NCI-H2196 treated with DMSO at 0.1 percent for 48 hours (cell line): Measurements from ENCODE around the gene RFFL.
A peak's percentile ranks its signal among the peaks of the same experiment; 100 is the strongest.
"Not testable (repeated sequence)": the region's sequence is repeated elsewhere in the genome, so short reads cannot be mapped to it uniquely, and the experiment has no call there.

Source experiments
- DNase-seq: peaks from one replicate; lab custom pipeline; 2025; ENCODE audit not compliant: unreplicated experiment; lab: John Stamatoyannopoulos, UW

Gene RFFL, protein sequence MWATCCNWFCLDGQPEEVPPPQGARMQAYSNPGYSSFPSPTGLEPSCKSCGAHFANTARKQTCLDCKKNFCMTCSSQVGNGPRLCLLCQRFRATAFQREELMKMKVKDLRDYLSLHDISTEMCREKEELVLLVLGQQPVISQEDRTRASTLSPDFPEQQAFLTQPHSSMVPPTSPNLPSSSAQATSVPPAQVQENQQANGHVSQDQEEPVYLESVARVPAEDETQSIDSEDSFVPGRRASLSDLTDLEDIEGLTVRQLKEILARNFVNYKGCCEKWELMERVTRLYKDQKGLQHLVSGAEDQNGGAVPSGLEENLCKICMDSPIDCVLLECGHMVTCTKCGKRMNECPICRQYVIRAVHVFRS

DNA sequence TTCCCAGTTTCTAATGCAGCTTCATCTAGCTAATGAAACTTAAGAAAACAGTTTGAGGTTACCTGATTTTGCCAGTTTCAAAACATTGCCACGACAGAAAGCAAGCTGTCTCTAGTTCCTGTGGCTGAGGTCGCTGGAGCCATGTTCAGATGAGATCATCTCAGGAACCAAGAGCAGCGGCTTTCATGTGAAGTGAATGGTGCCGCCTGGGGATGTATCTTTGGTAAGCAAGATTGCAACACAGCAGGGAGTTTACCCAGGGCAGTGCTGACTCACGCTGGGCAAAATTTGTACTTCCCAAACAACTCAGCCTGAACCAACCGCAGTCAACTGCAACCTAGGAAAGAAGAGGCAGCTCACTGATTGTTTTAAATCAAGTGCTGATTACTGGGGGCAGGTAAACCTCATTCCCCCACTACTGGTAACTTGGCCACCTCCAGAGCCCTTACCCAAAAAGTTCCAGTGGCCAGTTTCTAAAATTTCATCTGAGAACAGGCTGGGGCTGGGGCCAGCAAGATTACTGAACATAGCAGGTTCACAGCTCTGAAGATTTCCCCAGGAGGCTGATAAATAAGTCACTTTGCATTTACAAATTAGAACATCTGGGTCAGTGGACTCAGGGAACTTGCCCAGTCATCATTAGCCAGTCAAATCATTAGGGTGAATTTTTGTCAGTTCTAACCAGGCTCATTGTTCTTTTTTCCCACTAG lies at the start of gene RFFL:
RFFL (minus strand) TSS at position 194 of the 710 bp plus-strand sequence. CDS start 37,154 bp downstream, outside the sequence.
- peak; percentile 68 for DNase-seq

DNA sequence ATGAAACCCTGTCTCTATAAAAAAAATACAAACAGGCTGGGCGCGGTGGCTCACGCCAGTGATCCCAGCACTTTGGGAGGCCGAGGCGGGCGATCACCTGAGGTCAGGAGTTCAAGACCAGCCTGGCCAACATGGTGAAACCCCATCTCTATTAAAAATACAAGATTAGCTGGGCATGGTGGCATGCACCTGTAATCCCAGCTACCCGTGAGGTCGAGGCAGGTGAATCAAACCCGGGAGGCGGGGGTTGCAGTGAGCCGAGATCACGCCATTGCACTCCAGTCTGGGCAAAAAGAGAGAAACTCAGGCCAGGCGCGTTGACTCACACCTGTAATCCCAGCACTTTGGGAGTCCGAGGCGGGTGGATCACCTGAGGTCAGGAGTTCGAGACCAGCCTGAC lies 47.3 kb upstream of the RFFL start:
- DNase-seq = not testable (repeated sequence)

DNA sequence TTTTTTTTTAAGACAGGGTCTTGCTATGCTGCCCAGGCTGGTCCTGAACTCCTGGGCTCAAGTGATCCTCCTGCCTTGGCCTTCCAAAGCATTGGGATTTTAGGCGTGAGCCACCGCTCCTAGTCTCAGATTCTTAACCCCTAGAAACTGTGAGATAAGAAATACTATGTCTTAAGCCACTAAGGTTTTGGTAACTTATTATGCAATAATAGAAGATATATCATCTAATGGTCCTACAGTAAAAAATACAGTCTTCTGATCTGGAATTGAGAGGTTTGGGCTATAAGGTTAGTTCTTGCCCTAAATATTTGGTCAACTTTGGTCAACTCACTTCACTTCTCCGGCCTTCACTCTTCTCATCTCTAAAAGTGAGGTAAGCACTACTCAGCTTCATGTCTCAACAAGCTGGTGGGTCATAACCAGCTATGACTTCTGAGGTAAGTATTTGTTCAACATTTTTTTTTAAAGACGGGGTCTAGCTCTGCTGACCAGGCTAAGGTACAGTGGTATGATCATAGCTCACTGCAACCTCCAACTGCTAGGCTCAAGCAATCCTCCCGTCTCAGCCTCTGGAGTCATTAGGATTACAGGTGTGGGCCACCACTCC lies 41.4 kb upstream of the RFFL start:
- no peak for DNase-seq

DNA sequence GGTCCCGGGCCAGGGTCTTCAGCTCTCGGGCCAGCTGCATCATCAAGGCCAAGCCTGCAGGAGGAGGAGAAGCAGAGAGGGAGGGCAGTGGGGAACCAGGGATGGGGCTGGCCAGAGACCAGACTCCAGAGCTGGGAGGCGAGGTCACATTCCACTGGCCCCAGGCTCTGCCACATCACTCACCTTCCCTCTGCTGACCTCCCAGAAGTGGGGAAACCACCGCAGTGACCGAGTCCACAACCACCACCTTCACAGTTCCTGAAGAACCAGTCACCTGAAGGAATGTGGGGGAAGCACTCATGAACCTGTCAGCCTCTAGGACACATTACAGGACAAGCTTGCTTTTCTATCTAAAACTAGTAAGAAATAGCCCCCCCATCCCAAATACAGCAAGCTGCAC lies 39.8 kb upstream of the RFFL start:
- no peak for DNase-seq

DNA sequence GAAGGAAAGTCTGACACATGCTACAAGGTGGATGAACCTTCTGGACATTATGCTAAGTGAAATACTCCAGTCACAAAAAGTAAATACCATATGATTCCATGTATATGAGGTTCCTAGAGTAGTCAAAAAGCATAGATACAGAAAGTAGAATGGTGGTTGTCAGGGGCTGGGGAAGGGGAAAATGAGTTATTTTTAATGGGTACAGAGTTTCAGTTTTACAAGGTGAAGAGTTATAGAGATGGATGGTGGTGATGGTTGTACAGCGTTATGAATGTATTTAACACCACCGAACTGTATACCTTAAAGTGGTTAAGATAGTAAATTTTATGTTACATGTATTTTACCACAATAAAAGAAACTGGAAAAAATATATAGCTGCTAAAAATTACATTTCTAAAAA lies 38.2 kb upstream of the RFFL start:
- DNase-seq = no peak

DNA sequence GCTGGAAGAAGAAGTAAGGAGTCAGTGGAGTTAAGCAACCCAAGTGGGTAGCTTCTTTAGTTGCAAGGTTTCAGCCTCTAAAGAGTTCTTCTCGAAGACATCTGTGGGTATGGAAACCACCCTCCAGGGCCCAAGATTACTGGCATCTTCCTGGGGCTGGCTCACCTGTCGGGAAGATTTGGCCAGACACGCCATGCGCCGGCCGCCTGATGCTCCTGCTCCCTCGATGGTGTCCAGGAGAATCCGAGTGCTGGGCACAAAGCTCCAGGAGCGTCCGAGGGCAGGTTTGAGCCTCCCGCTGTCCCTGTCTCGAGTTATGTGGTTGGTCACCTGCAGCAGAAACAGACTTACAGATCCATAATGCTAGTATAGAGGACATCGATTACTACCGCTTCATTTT lies 37.5 kb upstream of the RFFL start:
- no peak for DNase-seq

DNA sequence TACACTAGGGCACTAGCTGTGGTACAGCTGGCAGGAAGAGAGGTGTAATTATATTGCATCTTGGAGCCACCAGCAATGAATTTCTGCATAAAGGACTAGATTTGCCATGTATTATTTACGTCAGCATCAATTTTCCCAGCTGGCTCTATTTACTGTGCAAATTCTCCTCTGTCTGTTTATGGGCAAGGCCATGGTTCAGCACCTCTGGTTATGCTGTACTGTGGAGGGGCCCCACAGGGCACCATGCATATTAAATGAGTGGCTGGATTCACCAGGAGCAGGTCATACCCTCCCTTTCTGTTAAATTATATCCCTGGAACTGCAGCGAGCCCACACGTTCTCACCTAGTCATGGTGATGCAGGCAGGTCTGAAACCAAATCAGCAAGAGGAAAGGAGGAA lies 36.4 kb upstream of the RFFL start:
- DNase-seq = no peak

DNA sequence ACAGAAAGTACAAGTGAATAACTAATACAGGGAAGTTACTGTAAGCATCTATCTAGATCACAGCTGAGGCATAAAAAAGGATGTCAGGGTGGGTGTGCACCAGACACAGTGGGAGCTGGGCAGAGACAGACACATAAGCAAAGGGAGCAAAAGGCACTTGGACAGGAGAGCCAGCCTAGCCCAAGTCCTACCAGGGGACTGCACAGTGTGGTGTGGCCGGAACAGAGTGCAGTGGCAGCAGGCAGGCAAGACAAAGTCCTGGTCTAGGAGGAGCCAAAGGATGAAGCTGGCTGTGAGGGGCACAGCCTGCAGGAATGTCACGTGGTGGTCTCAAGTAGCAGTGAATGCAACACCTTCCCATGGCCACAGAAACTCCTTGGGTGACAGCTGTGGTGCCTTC lies 34.3 kb upstream of the RFFL start:
- DNase-seq = no peak

DNA sequence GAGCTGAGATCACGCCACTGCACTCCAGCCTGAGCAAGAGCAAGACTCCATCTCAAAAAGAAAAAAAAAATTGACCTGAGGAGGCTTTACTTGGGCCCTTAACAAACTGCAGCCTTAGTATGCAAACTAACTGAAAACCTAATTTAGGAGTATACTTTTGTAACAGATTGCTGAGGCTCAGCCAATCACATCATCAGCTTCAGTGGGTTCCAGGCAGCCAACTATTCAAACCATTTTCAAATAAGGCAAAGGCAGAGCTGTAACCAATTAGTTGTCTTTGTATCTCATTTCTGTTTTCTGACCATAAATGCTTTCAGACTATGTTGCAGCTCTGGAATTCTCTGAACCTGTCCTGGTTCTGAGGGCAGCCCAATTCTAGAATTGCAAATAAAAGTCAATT lies 32.2 kb upstream of the RFFL start:
- no peak for DNase-seq

DNA sequence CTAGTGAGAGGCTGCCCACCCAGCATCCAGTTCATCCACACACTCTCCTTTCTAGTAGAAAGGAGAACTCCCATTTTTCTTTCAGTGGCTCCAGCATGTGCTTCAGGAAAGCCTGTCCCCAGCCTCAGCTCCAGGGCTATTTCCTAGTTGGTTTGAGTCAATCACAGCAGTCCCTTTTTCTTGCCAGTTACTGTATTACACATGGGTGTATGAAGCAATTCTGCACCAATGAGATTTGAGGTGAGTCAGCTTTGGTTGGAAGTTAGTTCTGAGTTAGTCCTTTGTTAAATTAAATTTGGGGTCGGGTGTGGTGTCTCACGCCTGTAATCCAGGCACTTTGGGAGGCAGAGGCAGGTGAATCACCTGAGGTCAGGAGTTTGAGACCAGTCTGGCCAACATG lies 31.4 kb upstream of the RFFL start:
- no peak for DNase-seq

DNA sequence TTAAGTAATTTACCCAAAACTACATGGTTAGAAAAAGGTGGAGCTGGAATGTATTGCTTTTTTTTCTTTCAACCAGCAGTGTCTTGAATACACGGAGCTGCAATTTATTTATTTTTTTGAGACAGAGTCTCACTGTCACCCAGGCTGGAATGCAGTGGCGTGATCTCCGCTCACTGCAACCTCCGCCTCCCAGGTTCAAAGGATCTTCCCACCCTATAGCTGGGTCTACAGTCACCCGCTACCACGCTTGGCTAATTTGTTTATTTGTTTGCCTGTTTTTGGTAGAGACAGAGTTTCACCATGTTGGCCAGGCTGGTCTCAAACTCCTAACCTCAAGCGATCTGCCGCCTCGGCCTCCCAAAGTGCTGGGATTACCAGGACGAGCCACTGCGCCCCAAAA lies 27.2 kb upstream of the RFFL start:
- DNase-seq = not testable (repeated sequence)

DNA sequence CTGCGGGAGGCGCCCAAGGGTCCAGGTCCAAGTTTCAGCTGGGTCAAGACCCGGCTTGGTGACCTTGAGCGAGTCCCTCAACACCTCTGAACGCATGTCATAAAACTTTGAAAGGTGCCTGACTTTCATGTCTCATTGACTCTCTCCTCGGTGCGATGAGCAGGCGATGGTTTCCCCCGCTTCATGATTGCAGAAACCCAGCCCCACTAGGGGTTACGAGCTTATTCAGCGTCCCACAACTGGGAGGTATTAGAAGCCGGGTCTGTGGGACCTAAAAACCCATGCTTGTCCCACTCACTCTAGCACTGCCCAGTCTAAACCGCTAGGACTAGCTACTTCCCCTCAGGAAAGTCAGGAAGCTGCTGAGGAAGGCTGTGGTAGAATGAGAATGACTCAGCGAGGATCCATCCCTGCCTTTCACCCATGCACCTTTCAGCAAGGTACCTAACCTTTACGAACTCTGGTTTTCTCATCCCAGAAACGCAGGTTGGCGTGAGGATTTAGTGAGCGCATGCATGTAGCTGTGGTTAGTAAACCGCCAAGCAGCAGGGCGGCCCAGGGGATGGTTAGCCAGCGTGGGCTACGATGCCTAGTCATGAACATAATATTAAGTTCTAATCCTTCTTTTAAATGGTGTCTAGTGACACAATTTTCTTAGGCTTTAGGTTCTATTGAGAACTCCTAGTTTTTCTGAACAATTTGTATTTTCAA lies 26.2 kb upstream of the RFFL start:
- DNase-seq = no peak

DNA sequence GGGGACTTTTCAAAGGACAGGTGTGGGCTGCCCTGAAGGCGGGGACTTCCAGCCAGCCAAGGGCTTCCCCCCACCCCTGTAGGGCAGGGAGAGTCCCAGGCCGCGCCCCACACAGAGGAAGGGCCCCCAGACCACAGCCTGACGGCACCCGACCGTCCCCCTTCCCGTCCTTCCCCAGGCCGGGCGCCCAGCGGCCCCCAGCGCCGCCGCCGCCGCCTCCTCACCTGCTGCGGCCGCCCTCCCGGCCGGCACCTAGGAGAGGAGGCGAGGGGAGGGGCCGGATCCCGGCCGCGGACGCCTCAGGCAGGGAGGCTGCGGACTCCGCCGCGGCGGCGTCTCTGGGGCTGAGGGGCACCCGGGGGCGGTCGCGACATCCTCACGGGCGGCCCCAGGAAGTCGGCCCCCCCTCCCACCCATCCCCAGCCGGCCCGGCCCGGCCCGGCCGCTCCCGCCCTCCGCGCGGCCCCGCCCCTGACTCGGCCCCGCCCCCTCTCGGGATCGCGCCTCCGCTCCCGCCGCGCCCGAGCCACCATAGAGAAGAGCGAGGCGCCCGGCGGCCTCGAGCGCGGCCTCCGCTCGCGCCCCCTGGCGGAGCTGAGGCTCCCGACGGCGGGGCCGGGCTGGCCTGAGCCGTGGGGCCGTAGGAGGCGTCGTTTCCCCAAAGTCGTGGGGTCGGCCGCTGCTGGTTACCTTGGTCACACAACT lies 25.5 kb upstream of the RFFL start:
- DNase-seq = peak; percentile 37

DNA sequence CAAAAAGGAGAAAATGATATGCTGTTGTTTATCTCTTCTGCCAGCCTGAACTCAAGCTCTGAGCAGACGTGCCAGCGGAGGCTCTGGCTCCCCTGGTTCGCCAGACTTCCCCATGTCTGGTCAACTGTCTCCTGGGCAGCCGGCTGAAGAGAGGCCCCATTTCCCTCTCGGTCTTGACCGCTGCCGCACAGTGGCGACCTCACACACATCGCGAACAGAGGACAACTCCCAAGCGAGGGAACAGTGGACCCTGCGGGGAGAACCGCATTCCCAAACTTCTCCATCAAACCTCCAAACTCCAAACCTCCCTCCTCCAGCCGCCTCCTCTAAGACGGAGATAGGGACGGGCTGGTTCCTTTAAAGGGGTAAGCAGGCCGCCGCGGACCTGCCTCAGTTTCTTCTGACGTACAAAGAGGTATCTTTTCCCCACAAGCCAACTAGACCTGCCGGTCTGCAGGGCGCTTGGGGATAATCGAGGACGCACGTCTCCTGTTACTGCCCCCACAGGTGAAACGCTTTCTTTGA lies 24.9 kb upstream of the RFFL start:
- no peak for DNase-seq

DNA sequence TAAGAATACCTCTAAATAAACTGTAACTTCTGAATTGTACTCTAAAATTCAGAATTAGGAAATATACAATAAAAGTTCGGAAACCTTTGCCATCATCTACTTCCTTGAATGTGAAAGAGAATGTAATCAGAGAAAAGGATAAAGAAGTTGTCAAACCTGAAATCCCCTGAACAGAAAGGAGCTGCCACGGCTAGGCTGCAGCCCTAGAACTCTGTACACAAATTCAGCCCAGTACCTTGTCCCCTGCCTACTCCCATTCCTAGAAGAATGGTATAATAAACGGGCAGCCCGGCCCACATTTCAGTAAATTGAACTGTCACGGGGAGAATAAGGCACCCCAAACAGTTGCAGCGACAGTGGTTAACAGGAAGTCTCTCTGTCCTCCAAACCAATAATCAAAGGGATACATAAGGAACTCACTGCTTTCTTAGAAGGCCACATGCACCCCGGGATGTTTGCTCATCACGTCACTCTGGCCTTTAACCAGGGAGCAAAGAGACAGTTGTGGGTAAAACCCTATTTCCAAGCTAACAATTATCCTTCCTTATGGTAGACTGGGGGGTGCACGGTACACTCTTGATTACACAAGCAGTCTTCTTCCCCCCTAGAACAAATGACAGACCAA lies 24.3 kb upstream of the RFFL start:
- DNase-seq = no peak

DNA sequence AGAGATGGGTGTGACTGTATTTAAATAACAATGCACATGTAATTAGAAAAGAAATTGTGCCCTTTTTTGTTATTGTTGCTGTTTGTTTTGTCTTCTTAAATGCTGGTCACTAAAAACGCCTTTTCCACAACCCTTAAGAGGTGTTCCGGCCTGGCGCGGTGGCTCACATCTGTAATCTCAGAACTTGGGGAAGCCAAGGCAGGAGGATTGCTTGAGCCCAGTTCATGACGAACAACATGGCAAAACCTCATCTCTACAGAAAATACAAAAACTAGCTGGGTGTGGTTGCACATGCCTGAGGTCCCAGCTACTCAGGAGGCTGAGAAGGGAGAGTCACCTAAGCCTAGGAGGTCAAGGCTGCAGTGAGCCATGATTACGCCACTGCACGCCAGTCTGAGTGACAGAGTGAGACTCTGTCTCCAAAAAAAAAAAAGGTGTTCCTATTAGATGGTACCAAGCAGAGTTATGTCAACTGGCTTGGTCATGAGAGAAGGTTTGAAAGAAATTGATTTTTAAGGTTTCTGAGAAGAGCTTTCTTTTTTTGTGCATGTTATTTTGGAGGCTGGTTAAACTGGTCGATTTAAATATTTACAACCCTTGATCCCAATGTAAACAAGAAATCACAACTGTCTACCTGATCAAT lies 23.5 kb upstream of the RFFL start:
- DNase-seq = no peak

DNA sequence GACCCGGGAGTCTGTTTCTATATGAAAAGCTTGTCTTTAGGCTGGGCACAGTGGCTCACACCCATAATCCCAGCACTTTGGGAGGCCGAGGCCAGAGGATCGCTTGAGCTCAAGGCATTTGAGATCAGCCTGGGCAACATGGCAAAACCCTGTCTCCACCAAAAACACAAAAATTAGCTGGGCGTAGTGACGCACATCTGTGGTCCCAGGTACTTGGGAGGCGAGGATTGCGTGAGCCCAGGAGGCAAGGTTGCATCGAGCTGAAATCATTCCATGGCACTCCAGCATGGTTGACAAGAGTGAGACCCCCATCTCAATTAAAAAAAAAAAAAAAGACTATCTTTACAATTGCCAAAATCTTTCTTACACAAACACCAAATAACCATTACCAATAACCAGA lies 22.7 kb upstream of the RFFL start:
- DNase-seq = no peak

DNA sequence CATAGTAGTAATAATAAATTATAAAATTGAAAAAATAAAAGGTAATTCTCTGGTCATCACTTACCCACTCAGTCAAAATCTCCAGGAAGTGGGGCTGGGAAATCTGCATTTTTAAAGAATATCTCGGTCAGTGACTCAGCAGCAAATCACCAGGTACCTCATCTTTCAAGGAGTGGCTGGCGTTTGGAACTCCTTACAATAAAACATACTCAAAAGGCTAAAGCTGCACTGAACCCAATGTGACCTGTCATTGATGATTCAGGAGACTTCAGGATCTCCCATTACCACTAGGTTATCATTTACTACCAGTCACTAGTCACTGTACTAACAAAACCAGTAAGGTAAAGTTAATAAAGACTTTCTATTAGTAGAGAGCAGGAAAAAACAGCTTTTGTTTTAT lies 21.5 kb upstream of the RFFL start:
- DNase-seq = no peak

DNA sequence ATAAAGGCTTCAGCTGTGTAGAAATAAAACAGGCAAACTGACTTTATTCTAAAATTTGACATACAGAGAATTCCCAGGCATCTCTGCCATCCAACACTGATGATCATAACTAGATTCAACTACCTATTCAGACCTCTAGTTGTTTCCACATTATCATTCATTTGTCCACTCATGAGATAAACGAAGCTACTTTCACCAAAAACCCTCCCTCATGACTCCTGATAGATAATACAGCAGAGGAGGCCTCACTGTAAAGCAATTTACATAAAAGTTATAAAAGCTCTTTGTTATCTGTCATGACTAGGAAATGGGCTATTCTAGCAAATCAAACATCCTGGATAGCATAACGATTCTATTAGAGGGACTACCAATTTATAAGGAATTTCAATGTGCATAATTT lies 19.6 kb upstream of the RFFL start:
- DNase-seq = no peak
